DND-41 (cell line): ENCODE data around the gene MSI2.

Experiments
- CTCF ChIP-seq: IDR thresholded peaks from 2 replicates; pipeline ENCODE4 v1.5.1; 2012; ENCODE audit warnings: borderline replicate concordance, low read length, moderate library complexity, mild to moderate bottlenecking; ENCODE audit not compliant: poor library complexity, severe bottlenecking; ENCODE audit errors: extremely low read depth
- EZH2 ChIP-seq: IDR thresholded peaks from 3 replicates; pipeline ENCODE4 v1.6.1; 2012; ENCODE audit warnings: borderline replicate concordance, low read depth, mild to moderate bottlenecking, moderate library complexity, low read length, inconsistent platforms; ENCODE audit not compliant: severe bottlenecking

DNA sequence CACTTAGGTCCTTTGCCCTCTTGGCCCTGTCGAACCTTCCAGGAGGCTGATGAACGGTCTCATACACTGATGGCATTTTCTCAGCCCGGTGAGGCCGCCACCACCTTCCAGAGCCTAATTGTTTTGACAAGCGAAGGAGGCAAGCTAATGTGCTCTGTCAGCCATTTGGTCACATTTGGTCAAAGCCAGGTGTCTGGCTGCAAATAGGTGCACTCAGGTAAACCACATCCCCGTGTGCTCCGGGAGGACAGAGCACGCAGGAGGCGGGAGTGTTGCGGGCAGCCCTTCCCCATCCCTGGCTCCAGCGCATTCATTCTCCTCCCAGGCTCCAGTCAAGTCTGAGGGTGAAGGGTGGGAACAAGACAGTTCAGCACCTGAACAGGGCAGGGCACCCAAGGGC is 240.1 kb downstream of the MSI2 start:
- TF ChIP-seq CTCF (no peak), EZH2 (no peak)
